K562 (cell line): Measurements from ENCODE around the gene PLEKHS1. TPM values are rescaled to one million over a fixed set of nuclear protein-coding genes. Genes with fewer than 3 reads are reported as not detected.

Experiments used
- ATAC-seq: fragments of 200-7000 bp; cut with Tn5 transposase; 3 replicates; pipeline ENCODE4 v1.9.1; 2020; ENCODE audit warnings: moderate library complexity
- BruUV-seq: library from RNA; stranded (reverse); fragments of 400-500 nt; replicated peaks from 2 replicates; lab custom pipeline; 2021; lab: Mats Ljungman, UMichigan
- CTCF ChIA-PET: fragments of 300-600 bp; formaldehyde crosslinking; extraction: SDS; loops from one replicate; lab custom pipeline; 2021; ENCODE audit warnings: low intra/inter-chr PET ratio; lab: Yijun Ruan, JAX
- POLR2A ChIA-PET: fragments of 300-600, 350-650 bp; sonication (Branson Sonifier 250); formaldehyde crosslinking; extraction: SDS; loops from one replicate; lab custom pipeline; 2021; ENCODE audit warnings: antibody characterized with exemption, inconsistent platforms; lab: Yijun Ruan, JAX
- DNase-seq, 4 experiments: peaks; one replicate each; pipeline versions ENCODE4 v3.0.0 to v3.0.0-alpha.2; 2011 to 2018; ENCODE audit warnings: low spot score in 3 of 4, mixed read lengths in 3 of 4; ENCODE audit errors: extremely low read depth in 1 of 4
- FAIRE-seq: peaks from 2 replicates; lab custom pipeline; 2011; peaks lifted over from hg19 to GRCh38; lab: Jason Lieb, UNC
- H2AFZ ChIP-seq: 2 replicates; pipeline ENCODE4 v1.6.0; 2011; ENCODE audit warnings: low read depth, low read length, control low read depth, inconsistent platforms
- H3K27ac ChIP-seq: fragments of 200-600 bp; 3 replicates; pipeline ENCODE4 v1.8.0; 2011; ENCODE audit warnings: low read depth, mild to moderate bottlenecking, control low read depth, inconsistent platforms, low read length, moderate library complexity, mixed read lengths; ENCODE audit errors: extremely low read depth
- H3K27me3 ChIP-seq, 2 experiments: fragments of 300-600 bp in 1 of 2; 2 replicates in 1 of 2; 3 replicates in 1 of 2; pipeline versions ENCODE4 v1.6.0 to v1.8.0; 2011; ENCODE audit warnings: inconsistent platforms in 2 of 2, low read length in 2 of 2, mild to moderate bottlenecking in 1 of 2, mixed read lengths in 1 of 2, moderate library complexity in 1 of 2; ENCODE audit not compliant: control insufficient read depth in 2 of 2, insufficient read depth in 2 of 2
- H3K36me3 ChIP-seq: fragments of 300-600 bp; 3 replicates; pipeline ENCODE4 v1.8.0; 2011; ENCODE audit warnings: mild to moderate bottlenecking, low read length, inconsistent platforms; ENCODE audit not compliant: control insufficient read depth, insufficient read depth
- H3K4me1 ChIP-seq, 2 experiments: fragments of 200-600 bp in 1 of 2; replicated peaks in 1 of 2; 2 replicates in 1 of 2; 3 replicates in 1 of 2; pipeline versions ENCODE4 v1.5.1 to v1.8.0; 2011; ENCODE audit warnings: inconsistent platforms in 2 of 2, low read length in 2 of 2, mild to moderate bottlenecking in 1 of 2, mixed read lengths in 1 of 2, moderate library complexity in 1 of 2; ENCODE audit not compliant: control insufficient read depth in 2 of 2, insufficient read depth in 2 of 2
- H3K4me2 ChIP-seq: 2 replicates; pipeline ENCODE4 v1.6.1; 2011; ENCODE audit warnings: low read length, control low read depth, inconsistent platforms, mixed read lengths; ENCODE audit not compliant: insufficient read depth
- H3K4me3 ChIP-seq: fragments of 200-600 bp; sonication (generic), shearing (Covaris generic); 2 replicates; pipeline ENCODE4 v1.5.1; 2016; ENCODE audit warnings: control low read depth, inconsistent platforms
- H3K79me2 ChIP-seq: fragments of 200-600 bp; 3 replicates; pipeline ENCODE4 v1.8.0; 2011; ENCODE audit warnings: low read length, inconsistent platforms; ENCODE audit not compliant: control insufficient read depth, insufficient read depth
- H3K9ac ChIP-seq, 2 experiments: 2 replicates each; pipeline versions ENCODE4 v1.6.0 to v1.6.1; 2011; ENCODE audit warnings: low read depth in 2 of 2, low read length in 2 of 2, control low read depth in 1 of 2, inconsistent platforms in 1 of 2, mild to moderate bottlenecking in 1 of 2, mixed read lengths in 1 of 2; ENCODE audit not compliant: insufficient read depth in 1 of 2
- H3K9me1 ChIP-seq: one replicate; pipeline ENCODE4 v1.6.0; 2011; ENCODE audit warnings: inconsistent platforms, mild to moderate bottlenecking, low read length, moderate library complexity; ENCODE audit not compliant: control insufficient read depth, insufficient read depth
- H3K9me3 ChIP-seq: replicated peaks from 2 replicates; pipeline ENCODE4 v1.5.1; 2011; ENCODE audit warnings: low read depth, low read length, inconsistent platforms; ENCODE audit not compliant: control insufficient read depth, insufficient read depth
- H4K20me1 ChIP-seq: replicated peaks from 2 replicates; pipeline ENCODE4 v1.6.1; 2011; ENCODE audit warnings: low read length, inconsistent platforms, mixed read lengths; ENCODE audit not compliant: control insufficient read depth, insufficient read depth
- MYNN ChIP-seq, 2 experiments: sonication (generic); formaldehyde crosslinking in 1 of 2; IDR thresholded peaks; 2 replicates each; pipeline versions ENCODE4 v1.5.0 to v1.6.1; 2016 to 2020; ENCODE audit warnings: antibody characterized with exemption in 1 of 2, missing genetic modification reagents in 1 of 2
- POLR3G ChIP-seq: IDR thresholded peaks from 2 replicates; pipeline ENCODE4 v1.6.1; 2011; ENCODE audit not compliant: insufficient read length, insufficient replicate concordance; ENCODE audit errors: extremely low read depth
- TFAM ChIP-seq: fragments of 250-450 bp; sonication (Bioruptor Pico); conservative IDR thresholded peaks from 2 replicates; pipeline ENCODE4 v1.5.0; 2021; ENCODE audit warnings: mild to moderate bottlenecking, moderate library complexity
- WGBS: fragments of 100-300 bp; shearing (Covaris generic); methylation state at CpG from one replicate; pipeline ENCODE4 v1.1.6; 2016; ENCODE audit warnings: low coverage, mixed read lengths; ENCODE audit not compliant: insufficient coverage; ENCODE audit errors: missing lambda C conversion rate; 5-methylcytosine and 5-hydroxymethylcytosine counted together
- in situ Hi-C: fragments of 300-500 bp; cut with MboI; formaldehyde crosslinking; loops from 4 replicates; pipeline ENCODE4 v1.15.0; 2018; ENCODE audit warnings: inconsistent platforms, mixed read lengths
- intact Hi-C: fragments of 100-400 bp; cut with micrococcal nuclease; formaldehyde crosslinking; loops from 2 replicates; pipeline ENCODE4 v1.14.2; 2022
- polyA plus RNA-seq, 8 experiments: library from polyadenylated mRNA; depleted of rRNA in 4 of 8; stranded (reverse) in 5 of 8; unstranded in 3 of 8; fragments of >200 nt; fragmentation: Nextera tagmentation in 2 of 8; fragmentation: Illumina TruSeq in 1 of 8; extraction: Ambion mirVana in 2 of 8; extraction: Trizol in 1 of 8; gene quantifications; 2 replicates each; pipeline versions ENCODE4 v1.2.1 to v1.2.3, GENCODE V29; 2011 to 2014; ENCODE audit warnings: inconsistent platforms in 1 of 8, missing spikeins in 1 of 8
- total RNA-seq, 7 experiments: library from RNA; depleted of rRNA in 6 of 7; stranded (reverse); fragments of >200 nt in 6 of 7; fragmentation: Illumina TruSeq in 2 of 7; extraction: Trizol in 2 of 7; gene quantifications; 2 replicates each; pipeline versions ENCODE4 v1.2.1 to v1.2.3, GENCODE V29; 2011 to 2021; ENCODE audit warnings: low replicate concordance in 1 of 7
- TF ChIP-seq, protein P1 (sequence below): sonication (generic); formaldehyde crosslinking; IDR thresholded peaks from 2 replicates; pipeline ENCODE4 v1.8.1; 2023; ENCODE audit warnings: missing genetic modification reagents, mild to moderate bottlenecking, borderline replicate concordance

Gene PLEKHS1
- total and polyA plus RNA-seq, 9 of the 15 experiments (the other 6 are each of a cell fraction or from before 2014, with no cell fraction given) = not detected

DNA sequence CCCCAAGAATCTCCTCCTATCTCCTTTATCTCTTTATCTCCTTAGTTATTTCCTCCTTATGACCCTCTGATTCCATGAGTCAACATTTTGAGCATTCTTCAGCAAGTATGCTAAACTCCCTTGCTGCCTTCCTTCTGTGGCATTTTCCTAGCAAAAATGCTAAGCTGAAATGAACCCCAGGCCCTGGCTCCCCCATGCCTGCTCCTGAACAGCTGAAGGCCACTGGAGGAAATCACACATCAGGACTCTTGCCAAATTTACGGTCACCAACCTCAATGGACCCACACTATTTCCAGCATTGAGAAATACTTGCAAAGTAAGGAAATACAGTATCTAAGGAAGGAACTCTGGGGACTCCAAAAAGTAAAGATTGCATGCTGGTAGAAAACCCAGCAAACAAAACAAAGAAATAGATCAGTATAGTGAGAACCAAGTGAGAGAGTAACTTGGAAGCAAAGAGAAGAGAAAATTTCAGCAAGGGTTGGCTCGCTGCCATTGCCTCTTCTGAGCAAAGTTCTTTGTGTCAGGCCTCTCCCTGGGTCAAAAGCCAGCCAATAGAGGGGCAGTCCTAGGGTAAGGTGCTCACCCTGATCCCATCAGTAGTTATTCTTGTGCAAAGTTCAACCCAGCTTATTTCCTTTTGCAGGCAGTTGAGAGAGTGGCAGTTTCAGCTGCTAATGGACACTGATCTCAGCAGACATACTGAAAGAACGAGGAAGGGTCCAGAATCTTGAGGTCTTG is 5.1 kb upstream of the PLEKHS1 start (continued):
- TF ChIP-seq, protein P1, sequence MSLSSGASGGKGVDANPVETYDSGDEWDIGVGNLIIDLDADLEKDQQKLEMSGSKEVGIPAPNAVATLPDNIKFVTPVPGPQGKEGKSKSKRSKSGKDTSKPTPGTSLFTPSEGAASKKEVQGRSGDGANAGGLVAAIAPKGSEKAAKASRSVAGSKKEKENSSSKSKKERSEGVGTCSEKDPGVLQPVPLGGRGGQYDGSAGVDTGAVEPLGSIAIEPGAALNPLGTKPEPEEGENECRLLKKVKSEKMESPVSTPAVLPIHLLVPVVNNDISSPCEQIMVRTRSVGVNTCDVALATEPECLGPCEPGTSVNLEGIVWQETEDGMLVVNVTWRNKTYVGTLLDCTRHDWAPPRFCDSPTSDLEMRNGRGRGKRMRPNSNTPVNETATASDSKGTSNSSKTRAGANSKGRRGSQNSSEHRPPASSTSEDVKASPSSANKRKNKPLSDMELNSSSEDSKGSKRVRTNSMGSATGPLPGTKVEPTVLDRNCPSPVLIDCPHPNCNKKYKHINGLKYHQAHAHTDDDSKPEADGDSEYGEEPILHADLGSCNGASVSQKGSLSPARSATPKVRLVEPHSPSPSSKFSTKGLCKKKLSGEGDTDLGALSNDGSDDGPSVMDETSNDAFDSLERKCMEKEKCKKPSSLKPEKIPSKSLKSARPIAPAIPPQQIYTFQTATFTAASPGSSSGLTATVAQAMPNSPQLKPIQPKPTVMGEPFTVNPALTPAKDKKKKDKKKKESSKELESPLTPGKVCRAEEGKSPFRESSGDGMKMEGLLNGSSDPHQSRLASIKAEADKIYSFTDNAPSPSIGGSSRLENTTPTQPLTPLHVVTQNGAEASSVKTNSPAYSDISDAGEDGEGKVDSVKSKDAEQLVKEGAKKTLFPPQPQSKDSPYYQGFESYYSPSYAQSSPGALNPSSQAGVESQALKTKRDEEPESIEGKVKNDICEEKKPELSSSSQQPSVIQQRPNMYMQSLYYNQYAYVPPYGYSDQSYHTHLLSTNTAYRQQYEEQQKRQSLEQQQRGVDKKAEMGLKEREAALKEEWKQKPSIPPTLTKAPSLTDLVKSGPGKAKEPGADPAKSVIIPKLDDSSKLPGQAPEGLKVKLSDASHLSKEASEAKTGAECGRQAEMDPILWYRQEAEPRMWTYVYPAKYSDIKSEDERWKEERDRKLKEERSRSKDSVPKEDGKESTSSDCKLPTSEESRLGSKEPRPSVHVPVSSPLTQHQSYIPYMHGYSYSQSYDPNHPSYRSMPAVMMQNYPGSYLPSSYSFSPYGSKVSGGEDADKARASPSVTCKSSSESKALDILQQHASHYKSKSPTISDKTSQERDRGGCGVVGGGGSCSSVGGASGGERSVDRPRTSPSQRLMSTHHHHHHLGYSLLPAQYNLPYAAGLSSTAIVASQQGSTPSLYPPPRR = no peak

DNA sequence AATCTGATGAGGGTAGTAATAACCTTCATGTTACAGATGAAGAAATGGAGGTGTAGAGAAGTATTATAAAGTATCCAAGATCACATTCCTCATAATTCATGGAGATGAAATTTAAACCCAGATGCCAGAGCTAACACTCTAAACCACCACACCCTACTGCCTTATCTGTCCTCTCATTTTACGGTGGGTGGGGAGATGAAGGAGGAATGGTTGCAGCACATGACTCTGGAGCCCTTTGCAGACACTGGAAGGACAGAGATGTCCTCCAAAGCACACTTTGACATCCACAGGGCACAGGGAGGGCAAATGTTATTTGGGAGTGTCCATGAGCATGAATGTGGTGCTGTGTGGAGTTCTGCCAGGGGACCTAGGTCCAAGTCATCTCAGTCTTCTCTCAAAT is 1.1 kb downstream of the PLEKHS1 start:
- no peak overlapping the region for H2AFZ ChIP-seq
- DNase-seq = no peak
- intact Hi-C loops (no loop called here), in situ Hi-C loops (no loop called here)
- H3K4me2 ChIP-seq = no peak overlapping the region
- H3K79me2 ChIP-seq = no peaks in the 10 kb centered on the region
- no peak overlapping the region for H3K9ac ChIP-seq
- ChIA-PET CTCF (interaction anchor here (0.6 kb wide), 1 partner anchor 297 kb away, joined by 4 read pairs; no protein-coding TSS in a partner anchor), POLR2A (no interaction called here)
- H3K9me1 ChIP-seq = no peaks in the 10 kb centered on the region
- no peak overlapping the region for H3K4me3 ChIP-seq
- no peaks in the 10 kb centered on the region for H3K4me1 ChIP-seq
- H3K27me3 ChIP-seq = peaks cover 2 to 15% of the 10 kb centered on the region in 2 experiments; a peak in 2 of 5 replicates
- no TSS peak for BruUV-seq
- no peaks in the 10 kb centered on the region for H3K9me3 ChIP-seq
- no peaks in the 10 kb centered on the region for H4K20me1 ChIP-seq
- ATAC-seq = no peak
- WGBS = 0% methylated on average over 1 of the region's 1 CpG
- FAIRE-seq = no peak
- no peaks in the 10 kb centered on the region for H3K36me3 ChIP-seq
- TF ChIP-seq MYNN (IDR thresholded peaks at IDR 0.05) (no peak), MYNN (CRISPR knock-in tag; IDR thresholded peaks at IDR 0.05) (no peak), TFAM (CRISPR knock-in tag) (no peak), POLR3G (no peak)
- TF ChIP-seq, all 486 proteins: peak for 0
- no peak overlapping the region for H3K27ac ChIP-seq
